CD4-positive, alpha-beta T cell treated with Interleukin-15 for 4 hours (primary cell): ENCODE results near the gene GLT8D1.
"Not testable (repeated sequence)": the region's sequence is repeated elsewhere in the genome, so short reads cannot be mapped to it uniquely, and the experiment has no call there.

Source experiments
- DNase-seq: peaks from one replicate; pipeline ENCODE4 v3.0.0-alpha.2; 2020; ENCODE audit warnings: low spot score

Gene GLT8D1

DNA sequence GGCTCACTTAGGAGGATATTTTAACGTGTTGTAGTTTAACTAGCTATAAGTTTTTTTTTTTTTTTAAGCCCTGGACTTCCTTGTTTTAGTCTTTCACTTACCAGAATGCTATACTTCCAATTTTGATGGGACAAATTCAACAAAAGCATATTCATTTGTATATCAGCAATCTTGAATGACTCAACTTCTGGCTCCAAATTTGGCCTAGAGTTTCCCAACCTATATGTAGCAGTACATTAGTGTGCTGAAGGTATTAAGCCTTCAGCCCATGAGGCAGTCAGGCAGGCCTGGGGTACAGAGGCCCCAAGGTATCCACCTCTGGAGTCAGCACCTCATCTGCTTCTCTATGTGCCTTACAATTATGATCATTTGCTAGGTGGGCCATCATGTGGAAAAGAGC is 25.8 kb downstream of the GLT8D1 start:
- no peak for DNase-seq

GRCh38 chr3:52679199-52679538 is 26.4 kb downstream of the GLT8D1 start:
- DNase-seq: no peak

- no peak for DNase-seq
Measured at GRCh38 chr3:52678265-52679198, 27.1 kb downstream of the GLT8D1 start.

DNA sequence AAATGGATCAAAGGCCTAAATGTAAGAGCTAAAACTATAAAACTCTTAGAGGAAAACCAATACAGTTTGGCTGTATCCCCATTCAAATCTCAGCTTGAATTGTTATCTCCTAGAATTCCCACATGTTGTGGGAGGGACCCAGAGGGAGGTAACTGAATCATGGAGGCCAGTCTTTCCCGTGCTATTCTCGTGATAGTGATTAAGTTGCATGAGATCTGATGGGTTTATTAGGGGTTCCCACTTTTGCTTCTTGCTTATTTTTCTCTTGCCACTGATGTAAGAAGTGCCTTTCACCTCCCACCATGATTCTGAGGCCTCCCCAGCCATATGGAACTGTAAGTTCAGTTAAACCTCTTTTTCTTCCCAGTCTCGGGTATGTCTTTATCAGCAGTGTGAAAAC is 29.4 kb downstream of the GLT8D1 start:
- DNase-seq: not testable (repeated sequence)

DNA sequence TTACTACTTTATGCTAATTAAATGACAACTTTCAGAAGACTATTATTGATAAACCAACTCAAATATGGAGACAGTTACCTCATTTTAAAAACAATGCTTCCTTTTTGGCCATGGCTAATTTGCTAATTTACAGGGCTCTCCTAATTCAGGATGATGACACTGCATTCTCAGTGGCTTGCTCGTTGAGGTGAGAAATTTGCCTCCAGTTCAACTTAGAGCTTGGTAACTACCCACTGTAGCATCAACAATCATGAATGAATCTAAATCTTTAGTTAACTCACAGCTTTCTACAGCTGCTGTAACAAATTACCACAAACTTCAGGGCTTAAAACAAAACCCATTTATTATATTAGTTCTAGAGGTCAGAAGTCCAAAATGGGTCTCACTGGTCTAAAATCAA is 33.9 kb downstream of the GLT8D1 start:
- no peak for DNase-seq

GRCh38 chr3:52670621-52671521 is 34.7 kb downstream of the GLT8D1 start:
- peak; percentile 74 for DNase-seq

- no peak for DNase-seq
Measured at GRCh38 chr3:52663098-52663497, 42.5 kb downstream of the GLT8D1 start.

DNA sequence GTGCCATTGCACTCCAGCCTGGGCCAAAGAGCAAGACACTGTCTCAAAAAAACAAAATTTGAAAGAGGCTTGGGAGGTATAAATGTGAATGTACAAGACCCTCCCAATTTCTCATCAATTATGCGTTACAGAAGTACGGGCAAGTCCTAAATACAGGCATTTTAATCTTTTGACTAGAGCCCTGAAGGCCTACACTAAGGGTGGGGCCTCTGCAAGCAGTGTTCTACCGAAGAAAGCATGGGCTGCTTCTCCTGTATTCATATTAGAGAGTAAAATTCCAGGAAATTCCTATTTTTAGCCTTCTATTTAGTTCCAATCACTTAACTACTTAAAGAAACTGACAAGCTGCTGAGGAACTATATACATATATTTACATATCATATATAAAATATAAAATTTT is 45.5 kb downstream of the GLT8D1 start:
- no peak for DNase-seq

- DNase-seq: no peak
Measured at GRCh38 chr3:52655895-52656294, 49.7 kb downstream of the GLT8D1 start.

- no peak for DNase-seq
Measured at GRCh38 chr3:52651592-52651991, 54.0 kb downstream of the GLT8D1 start.

- DNase-seq: no peak
Measured at GRCh38 chr3:52650439-52650838, 55.2 kb downstream of the GLT8D1 start.

- no peak for DNase-seq
Measured at GRCh38 chr3:52649461-52650210, 56.0 kb downstream of the GLT8D1 start.

DNA sequence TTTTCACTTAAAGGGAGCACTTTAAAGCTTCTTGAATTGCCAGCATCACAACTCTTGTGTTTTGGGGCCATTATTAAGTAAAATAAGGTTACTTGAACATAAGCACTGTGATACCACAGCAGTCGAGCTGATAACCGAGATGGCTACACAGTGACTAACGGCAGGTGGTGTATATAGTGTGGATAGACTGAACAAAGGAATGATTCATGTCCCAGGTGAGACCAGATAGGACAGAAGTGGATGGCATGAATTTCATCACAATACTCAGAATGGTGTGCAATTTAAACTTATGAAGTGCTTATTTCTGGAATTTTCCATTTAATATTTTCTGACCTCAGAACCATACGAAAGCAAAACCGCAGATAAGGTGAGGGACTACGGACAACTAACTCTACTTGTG is 60.0 kb downstream of the GLT8D1 start:
- DNase-seq: no peak
